Neural crest cell (in vitro differentiated cells): ENCODE measurements around the gene MMEL1. TPM values are rescaled to one million over a fixed set of nuclear protein-coding genes. Genes with fewer than 3 reads are reported as not detected.

ENCODE experiments used
- DNase-seq: peaks from one replicate; pipeline ENCODE4 v3.0.0; 2021; ENCODE audit warnings: low read depth, mixed read lengths, low spot score
- H3K27ac Mint-ChIP-seq: one replicate; pipeline ENCODE4 v1.8.0; 2021; ENCODE audit warnings: mild to moderate bottlenecking, mixed read lengths; ENCODE audit not compliant: unreplicated experiment
- H3K27me3 Mint-ChIP-seq: 2 replicates; pipeline ENCODE4 v1.8.0; 2021; ENCODE audit warnings: low read depth, mild to moderate bottlenecking, mixed read lengths
- H3K36me3 Mint-ChIP-seq: 2 replicates; pipeline ENCODE4 v1.8.0; 2021; ENCODE audit warnings: low read depth, mild to moderate bottlenecking, mixed read lengths
- H3K4me1 Mint-ChIP-seq: 2 replicates; pipeline ENCODE4 v1.8.0; 2021; ENCODE audit warnings: mixed read lengths
- H3K4me3 Mint-ChIP-seq: one replicate; pipeline ENCODE4 v1.8.0; 2021; ENCODE audit warnings: mild to moderate bottlenecking, mixed read lengths
- H3K9me3 Mint-ChIP-seq: 2 replicates; pipeline ENCODE4 v1.8.0; 2021; ENCODE audit warnings: mixed read lengths
- CTCF ChIP-seq: fragments of 200-600 bp; sonication (generic); conservative IDR thresholded peaks from 2 replicates; pipeline ENCODE4 v1.5.0; 2021; ENCODE audit warnings: antibody characterized with exemption, mild to moderate bottlenecking
- total RNA-seq: library from RNA; stranded (reverse); gene quantifications from 2 replicates; pipeline ENCODE4 v1.2.1, GENCODE V29; 2021

MMEL1 gene
- total RNA-seq, 1 donor from 2014 or later = 0.51 TPM

DNA sequence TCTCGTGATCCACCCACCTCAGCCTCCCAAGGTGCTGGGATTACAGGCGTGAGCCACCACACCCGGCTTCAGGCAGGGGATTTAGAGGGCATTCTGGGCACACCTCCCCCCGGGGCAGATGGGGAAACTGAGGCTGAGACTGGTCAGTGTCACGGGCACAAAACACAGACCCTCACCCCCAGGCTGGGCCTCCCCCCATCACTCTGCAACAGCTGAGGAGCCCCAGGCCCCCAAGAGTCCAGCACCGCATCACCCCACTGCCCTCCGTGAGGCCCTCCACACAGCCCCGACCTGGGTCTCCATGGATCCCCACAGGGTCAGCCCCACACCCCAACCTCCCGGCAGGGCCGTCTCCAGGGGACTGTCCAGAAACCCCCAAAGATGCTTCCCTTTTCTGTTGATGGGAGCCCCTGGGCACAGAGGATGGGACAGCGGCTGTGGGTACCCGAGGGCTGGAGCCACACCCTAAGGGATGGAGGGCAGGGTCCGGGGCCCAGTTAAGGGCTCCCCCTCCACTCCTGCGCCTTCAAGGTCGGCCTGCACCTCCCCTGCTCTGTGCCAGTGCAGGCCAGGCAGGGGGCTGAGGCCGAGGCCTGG, 65.6 kb downstream of the MMEL1 start:
- Mint-ChIP-seq H3K36me3 (no peaks in the 10 kb centered on the region), H3K27ac (no peak overlapping the region), H3K4me3 (no peak overlapping the region), H3K27me3 (no peaks in the 10 kb centered on the region), H3K4me1 (peaks cover 4% of the 10 kb centered on the region), H3K9me3 (no peaks in the 10 kb centered on the region)
- no peak for DNase-seq
- no peak for TF ChIP-seq CTCF

- no peak overlapping the region for H3K4me3 Mint-ChIP-seq
- no peak for DNase-seq
- TF ChIP-seq CTCF = no peak
- H3K36me3 Mint-ChIP-seq = no peaks in the 10 kb centered on the region
- H3K27me3 Mint-ChIP-seq = no peaks in the 10 kb centered on the region
- H3K9me3 Mint-ChIP-seq = no peaks in the 10 kb centered on the region
- H3K27ac Mint-ChIP-seq = peak overlapping the region; percentile 50
- peaks cover 4% of the 10 kb centered on the region for H3K4me1 Mint-ChIP-seq
Measured at GRCh38 chr1:2566101-2567045, 66.4 kb downstream of the MMEL1 start.

- no peak overlapping the region for H3K4me3 Mint-ChIP-seq
- no peaks in the 10 kb centered on the region for H3K36me3 Mint-ChIP-seq
- no peak for TF ChIP-seq CTCF
- H3K4me1 Mint-ChIP-seq = peaks cover 4% of the 10 kb centered on the region
- H3K27me3 Mint-ChIP-seq = no peaks in the 10 kb centered on the region
- H3K9me3 Mint-ChIP-seq = no peaks in the 10 kb centered on the region
- H3K27ac Mint-ChIP-seq = no peak overlapping the region
- no peak for DNase-seq
Measured at GRCh38 chr1:2564815-2565374, 67.9 kb downstream of the MMEL1 start.

DNA sequence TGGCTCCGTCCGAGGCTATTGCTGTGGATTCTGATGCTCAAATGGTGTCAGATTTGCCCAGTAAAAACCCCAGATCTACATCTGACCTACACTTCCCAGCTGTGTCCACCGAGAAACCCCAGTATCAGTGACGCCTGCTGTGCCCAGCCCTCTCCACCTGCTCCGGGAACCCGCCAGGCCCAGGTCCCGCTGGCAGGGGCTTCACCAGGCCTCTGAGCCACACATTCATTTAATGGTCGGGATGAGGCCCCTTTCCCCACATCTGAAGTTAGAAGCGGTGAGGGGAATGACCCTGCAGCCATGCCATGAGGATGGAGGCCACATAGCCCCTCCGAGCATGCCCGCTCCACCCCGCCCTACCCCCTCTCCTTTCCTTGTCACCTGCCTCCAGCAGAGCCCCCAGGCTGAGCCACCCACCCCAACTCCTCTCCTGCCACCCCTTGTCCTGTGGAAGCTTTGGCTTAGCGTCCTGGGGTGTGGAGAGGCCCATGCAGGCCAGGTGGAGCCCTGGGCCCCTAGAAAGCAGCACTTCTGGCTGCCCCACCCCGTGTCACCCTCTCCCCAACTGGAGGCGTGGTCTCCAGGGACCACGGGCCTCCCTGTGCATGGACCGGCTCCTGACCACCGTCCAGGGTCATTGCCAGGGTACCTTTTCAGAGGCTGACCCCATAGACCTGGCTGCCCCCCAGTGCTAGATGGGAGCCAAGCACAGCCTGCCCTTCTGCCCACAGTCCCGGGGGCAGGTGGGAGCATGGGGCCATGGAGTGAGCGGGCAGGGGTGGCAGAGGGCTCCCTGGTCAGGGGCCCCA, 68.6 kb downstream of the MMEL1 start:
- no peaks in the 10 kb centered on the region for H3K9me3 Mint-ChIP-seq
- peaks cover 4% of the 10 kb centered on the region for H3K4me1 Mint-ChIP-seq
- no peaks in the 10 kb centered on the region for H3K27me3 Mint-ChIP-seq
- TF ChIP-seq CTCF = no peak
- no peak for DNase-seq
- H3K36me3 Mint-ChIP-seq = no peaks in the 10 kb centered on the region
- no peak overlapping the region for H3K27ac Mint-ChIP-seq
- no peak overlapping the region for H3K4me3 Mint-ChIP-seq

DNA sequence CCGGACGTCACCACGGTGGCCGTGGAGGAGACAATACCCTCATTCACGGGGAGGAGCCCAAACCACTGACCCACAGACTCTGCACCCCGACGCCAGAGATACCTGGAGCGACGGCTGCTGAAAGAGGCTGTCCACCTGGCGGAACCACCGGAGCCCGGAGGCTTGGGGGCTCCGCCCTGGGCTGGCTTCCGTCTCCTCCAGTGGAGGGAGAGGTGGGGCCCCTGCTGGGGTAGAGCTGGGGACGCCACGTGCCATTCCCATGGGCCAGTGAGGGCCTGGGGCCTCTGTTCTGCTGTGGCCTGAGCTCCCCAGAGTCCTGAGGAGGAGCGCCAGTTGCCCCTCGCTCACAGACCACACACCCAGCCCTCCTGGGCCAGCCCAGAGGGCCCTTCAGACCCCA, 69.6 kb downstream of the MMEL1 start:
- no peak overlapping the region for H3K4me3 Mint-ChIP-seq
- peaks cover 4% of the 10 kb centered on the region for H3K4me1 Mint-ChIP-seq
- TF ChIP-seq CTCF = no peak
- H3K27ac Mint-ChIP-seq = no peak overlapping the region
- no peaks in the 10 kb centered on the region for H3K9me3 Mint-ChIP-seq
- H3K27me3 Mint-ChIP-seq = no peaks in the 10 kb centered on the region
- H3K36me3 Mint-ChIP-seq = no peaks in the 10 kb centered on the region
- no peak for DNase-seq
